DMS114 treated with DMSO at 0.1 percent for 48 hours (cell line): ENCODE data around the gene BMPR1B.

ENCODE experiments used
- DNase-seq: peaks from one replicate; lab custom pipeline; 2025; ENCODE audit not compliant: unreplicated experiment; lab: John Stamatoyannopoulos, UW

BMPR1B gene

GRCh38 chr4:95080969-95081368 is 323.2 kb downstream of the BMPR1B start:
- DNase-seq = no peak

GRCh38 chr4:95084584-95084983 is 326.8 kb downstream of the BMPR1B start:
- no peak for DNase-seq

- no peak for DNase-seq
These were observed 327.5 kb downstream of the BMPR1B start for GRCh38 chr4:95085124-95085833.

DNA sequence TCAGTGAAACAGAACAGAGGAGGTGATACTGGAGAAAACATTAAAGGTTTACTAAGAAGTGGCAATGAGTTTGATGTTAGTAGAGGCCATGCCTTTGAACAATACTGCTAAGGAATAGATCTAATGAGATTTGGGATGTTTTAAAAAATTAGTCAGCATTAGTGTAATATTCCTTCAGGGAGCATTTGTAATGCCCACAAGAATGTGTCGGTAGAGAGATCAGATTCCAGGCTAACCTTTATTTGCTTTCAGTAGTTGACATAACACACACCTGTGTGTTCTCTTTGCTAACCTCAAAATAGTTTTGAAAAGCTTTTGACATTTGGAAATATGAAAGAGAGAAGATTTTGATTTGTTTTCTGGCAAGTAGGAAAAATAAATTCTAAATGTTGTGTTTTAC is 328.8 kb downstream of the BMPR1B start:
- DNase-seq = no peak

DNA sequence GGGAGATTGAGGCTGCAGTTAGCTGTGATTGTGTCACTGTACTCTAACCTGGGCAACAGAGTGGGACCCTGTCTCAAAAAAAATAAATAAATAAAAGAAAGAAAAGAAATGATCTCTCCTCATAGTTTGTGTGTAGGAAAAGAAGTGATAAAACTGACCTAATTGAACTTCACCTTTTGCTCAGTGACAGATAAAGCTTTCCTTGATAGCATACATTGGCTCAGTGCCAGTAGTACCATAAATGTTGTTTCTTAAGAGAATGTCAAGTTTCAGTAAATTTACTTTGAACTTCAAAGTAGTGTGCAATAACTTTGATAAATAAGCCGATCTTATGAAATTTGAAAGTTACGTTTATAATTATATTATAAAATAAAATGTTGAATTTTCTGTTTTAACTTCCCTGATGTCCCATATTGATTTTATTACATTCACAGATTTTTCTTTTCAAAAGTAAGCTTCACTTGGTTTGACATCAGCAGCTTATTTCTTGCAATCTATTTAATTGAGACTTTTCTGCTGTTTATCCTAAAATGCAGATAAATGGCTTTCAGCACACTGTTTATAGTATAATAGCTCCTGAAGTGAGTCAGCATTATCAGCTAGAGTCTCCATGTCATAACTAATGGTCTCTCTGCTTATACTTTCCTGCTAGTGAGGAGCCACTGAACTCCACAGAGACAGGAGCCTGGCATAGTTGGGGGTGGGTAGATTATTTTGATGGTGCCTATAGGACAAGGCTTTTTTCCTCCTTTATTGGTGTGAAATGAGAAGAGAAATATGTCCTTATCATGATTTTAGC is 330.1 kb downstream of the BMPR1B start:
- no peak for DNase-seq

- DNase-seq = no peak
These were observed 333.5 kb downstream of the BMPR1B start for GRCh38 chr4:95091272-95091671.

DNA sequence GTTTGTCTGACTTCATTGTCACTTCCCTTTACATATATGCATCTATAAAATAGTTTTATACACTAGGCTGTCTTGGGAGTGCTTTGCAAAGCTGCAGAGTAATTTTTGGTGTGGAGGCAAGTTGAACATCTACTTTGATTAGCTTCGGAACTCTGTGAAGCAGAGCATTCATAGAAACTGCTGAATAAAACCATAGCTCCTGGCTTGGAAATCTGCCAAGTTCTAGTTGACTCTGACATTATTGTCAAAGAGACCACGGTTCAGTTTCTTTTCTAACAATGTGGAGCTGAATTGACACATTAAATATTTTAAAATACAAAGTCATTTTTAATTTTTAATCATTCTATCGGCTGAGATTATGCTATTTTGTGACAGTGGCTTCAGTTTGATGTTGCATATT is 335.0 kb downstream of the BMPR1B start:
- no peak for DNase-seq

- no peak for DNase-seq
These were observed 335.7 kb downstream of the BMPR1B start for GRCh38 chr4:95093460-95093859.

- DNase-seq = no peak
These were observed 336.5 kb downstream of the BMPR1B start for GRCh38 chr4:95093936-95094929.

GRCh38 chr4:95095348-95095974 is 337.7 kb downstream of the BMPR1B start:
- no peak for DNase-seq

DNA sequence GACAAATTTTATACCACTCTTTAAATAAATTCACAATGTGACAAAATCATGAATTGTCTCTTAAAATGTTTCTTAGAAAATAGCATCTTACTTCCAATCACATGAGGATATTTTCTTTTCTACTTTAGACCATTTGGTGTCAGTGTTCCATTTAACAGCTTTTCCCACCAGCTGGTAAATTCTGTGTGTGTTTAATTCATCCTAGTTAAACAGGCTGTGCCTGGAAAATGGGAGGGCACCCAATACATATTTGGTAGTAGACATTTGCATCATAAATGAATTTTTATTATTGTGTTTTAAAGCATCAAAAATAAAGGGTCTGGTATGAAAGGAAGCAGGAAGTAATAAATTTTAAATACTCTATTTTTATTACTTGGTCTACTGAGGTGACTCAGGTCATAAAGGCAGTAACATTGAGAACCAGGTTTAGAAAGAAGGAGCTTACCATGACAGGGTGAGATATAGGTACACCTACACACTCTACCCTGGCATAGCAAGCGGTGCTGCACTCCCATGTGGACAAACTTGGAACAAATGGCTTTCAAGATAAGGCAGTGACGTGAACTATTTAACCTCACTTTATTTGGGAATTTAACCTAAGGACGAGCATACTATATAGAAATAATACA is 344.5 kb downstream of the BMPR1B start:
- no peak for DNase-seq

DNA sequence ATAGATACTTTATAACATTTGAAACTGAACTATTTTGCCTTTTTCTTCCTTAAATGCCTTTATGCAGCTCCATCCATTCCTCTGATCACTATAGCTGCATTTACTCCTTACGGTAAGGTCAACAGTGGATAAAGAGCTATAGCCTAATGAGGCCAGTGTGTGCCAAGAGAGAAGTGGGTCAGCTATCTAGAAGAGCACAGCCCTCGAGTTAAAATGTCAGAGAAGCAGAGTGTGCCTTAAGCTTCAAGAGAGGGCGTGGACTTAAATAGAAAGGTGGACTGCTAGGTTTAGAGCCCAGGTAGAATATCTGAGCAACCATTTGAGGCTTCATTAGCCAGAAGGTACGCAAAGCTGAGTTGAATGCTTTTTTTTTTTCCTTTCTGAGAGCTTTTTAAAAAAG is 347.4 kb downstream of the BMPR1B start:
- DNase-seq = no peak

GRCh38 chr4:95105983-95106382 is 348.2 kb downstream of the BMPR1B start:
- DNase-seq = no peak

DNA sequence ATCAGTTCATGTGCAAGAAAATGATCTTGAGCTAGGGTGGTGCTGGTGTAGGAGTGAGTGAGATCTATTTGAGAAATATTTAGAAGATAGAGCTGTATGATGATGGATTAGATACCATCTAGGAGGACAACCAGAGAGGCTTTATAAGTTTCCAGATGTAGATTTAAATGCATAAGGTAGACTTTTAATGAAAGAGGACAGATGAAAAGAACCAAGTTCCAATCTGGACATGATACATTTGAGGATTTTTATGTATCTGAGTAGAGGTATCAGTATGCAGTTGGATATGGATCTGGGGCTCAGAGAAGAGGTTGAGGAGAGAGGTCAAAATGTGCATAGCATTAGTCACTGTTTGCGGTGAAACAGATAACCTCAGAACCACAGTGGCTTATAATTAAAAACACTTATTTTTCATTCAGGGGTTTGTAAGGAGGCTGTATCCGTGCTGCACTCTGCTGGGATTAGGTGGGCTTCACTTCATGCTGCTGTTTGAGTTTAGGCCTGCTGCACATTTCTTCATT is 348.7 kb downstream of the BMPR1B start:
- no peak for DNase-seq

DNA sequence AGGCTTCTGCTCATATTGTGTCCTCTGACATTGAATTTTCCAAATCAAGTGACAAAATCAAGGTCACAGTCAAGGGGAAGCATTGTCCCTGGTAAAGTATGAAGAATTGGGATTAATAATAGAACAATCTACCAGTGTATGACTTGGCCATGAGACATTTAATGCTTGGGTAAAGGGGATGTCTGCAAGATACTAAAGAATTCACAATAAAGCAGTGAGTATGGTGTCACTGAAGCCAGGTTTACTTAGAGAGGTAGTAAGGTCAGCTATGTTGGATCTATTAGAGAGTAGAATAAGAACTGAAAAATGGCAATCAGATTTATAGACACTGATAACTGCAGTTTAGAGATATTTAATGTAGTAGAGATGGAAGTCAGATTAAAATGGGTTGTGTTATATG is 349.2 kb downstream of the BMPR1B start:
- no peak for DNase-seq

- no peak for DNase-seq
These were observed 349.9 kb downstream of the BMPR1B start for GRCh38 chr4:95107635-95108034.

DNA sequence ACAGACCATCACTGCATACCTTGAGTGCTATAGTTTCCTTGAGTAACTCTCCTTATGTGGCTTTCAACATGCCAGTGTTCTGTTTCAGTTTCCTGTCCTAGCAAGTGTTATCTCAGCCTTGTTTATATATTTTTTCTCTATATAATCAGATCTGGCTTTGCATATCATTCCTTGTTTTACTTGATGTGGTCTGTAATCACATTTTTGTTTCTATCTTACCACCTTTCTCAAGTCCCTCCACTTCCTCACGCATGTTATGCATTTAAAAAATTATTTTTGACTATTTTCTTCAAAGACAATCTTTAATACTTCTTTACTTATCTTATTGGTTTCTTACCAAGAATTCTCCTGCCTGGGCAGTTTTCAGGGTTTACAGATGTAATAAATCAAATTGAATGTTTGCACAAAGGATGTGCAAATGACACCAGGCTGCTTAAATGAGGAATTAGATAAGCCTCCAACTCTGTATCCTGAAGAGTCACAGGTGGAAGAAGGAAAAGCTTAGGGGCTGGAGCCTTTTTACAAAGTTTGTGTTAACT is 351.2 kb downstream of the BMPR1B start:
- DNase-seq = no peak

DNA sequence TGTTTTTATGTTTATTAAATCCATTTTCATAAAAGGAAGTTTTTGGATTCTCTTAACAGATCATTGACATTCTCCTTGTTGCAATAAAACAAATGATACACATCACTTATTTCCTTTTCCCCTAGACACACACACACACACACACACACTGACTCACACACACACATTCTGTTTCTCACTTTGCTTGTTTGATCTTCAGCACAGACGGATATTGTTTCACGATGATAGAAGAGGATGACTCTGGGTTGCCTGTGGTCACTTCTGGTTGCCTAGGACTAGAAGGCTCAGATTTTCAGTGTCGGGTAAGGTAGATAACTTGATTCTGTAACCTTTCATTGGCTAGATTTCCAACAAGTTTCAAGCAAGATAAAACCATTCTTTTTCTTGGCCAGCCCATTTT is 356.8 kb downstream of the BMPR1B start:
- DNase-seq = no peak

- no peak for DNase-seq
These were observed 360.7 kb downstream of the BMPR1B start for GRCh38 chr4:95118497-95118896.

- DNase-seq = no peak
These were observed 362.7 kb downstream of the BMPR1B start for GRCh38 chr4:95120456-95120855.
